HepG2 (cell line): ENCODE measurements around the gene AZU1. TPM values are rescaled to one million over a fixed set of nuclear protein-coding genes. Genes with fewer than 3 reads are reported as not detected.
A peak's percentile ranks its signal among the peaks of the same experiment; 100 is the strongest.

Experiments used
- CBX2 ChIP-seq, 2 experiments: fragments of 200-600 bp in 1 of 2; sonication (generic); formaldehyde crosslinking in 1 of 2; IDR thresholded peaks; 2 replicates each; pipeline versions ENCODE4 v1.7.0 to v1.8.1; 2018 to 2022; ENCODE audit warnings: low read depth in 2 of 2, low read length in 1 of 2, mild to moderate bottlenecking in 1 of 2, missing genetic modification reagents in 1 of 2
- EHMT2 ChIP-seq: fragments of 200-600 bp; sonication (generic); IDR thresholded peaks from 2 replicates; pipeline ENCODE4 v1.7.0; 2017; ENCODE audit warnings: antibody characterized with exemption, low read depth, low read length, borderline replicate concordance
- GATA4 ChIP-seq: sonication (generic); IDR thresholded peaks from 2 replicates; pipeline ENCODE4 v1.6.1; 2016; ENCODE audit warnings: antibody characterized with exemption, low read depth, borderline replicate concordance
- GATAD2A ChIP-seq: IDR thresholded peaks from 2 replicates; pipeline ENCODE4 v1.6.1; 2016
- HNF1B ChIP-seq: sonication (generic); formaldehyde crosslinking; IDR thresholded peaks from 2 replicates; pipeline ENCODE4 v1.5.1; 2020; ENCODE audit warnings: mild to moderate bottlenecking, moderate library complexity, missing genetic modification reagents
- ISX ChIP-seq: sonication (generic); formaldehyde crosslinking; conservative IDR thresholded peaks from 2 replicates; pipeline ENCODE4 v1.5.0; 2020; ENCODE audit warnings: missing genetic modification reagents
- MAFG ChIP-seq: sonication (generic); formaldehyde crosslinking; IDR thresholded peaks from 2 replicates; pipeline ENCODE4 v1.5.1; 2020; ENCODE audit warnings: mild to moderate bottlenecking, missing genetic modification reagents
- MIER3 ChIP-seq: IDR thresholded peaks from 2 replicates; pipeline ENCODE4 v1.6.1; 2016; ENCODE audit warnings: missing compliant biosample characterization, borderline replicate concordance
- MLLT10 ChIP-seq: sonication (generic); formaldehyde crosslinking; IDR thresholded peaks from 2 replicates; pipeline ENCODE4 v1.4.0; 2020; ENCODE audit warnings: missing genetic modification reagents
- MTA1 ChIP-seq: sonication (generic); formaldehyde crosslinking; IDR thresholded peaks from 2 replicates; pipeline ENCODE4 v1.4.0; 2020; ENCODE audit warnings: missing genetic modification reagents, mild to moderate bottlenecking, borderline replicate concordance
- NCOA5 ChIP-seq: sonication (generic); formaldehyde crosslinking; IDR thresholded peaks from 2 replicates; pipeline ENCODE4 v1.4.0; 2020; ENCODE audit warnings: missing genetic modification reagents
- SMAD3 ChIP-seq: sonication (generic); formaldehyde crosslinking; IDR thresholded peaks from 2 replicates; pipeline ENCODE4 v1.4.0; 2020; ENCODE audit warnings: missing genetic modification reagents
- TARDBP ChIP-seq: sonication (generic); formaldehyde crosslinking; IDR thresholded peaks from 2 replicates; pipeline ENCODE4 v1.8.0; 2022; ENCODE audit warnings: mild to moderate bottlenecking, missing genetic modification reagents
- ZBTB37 ChIP-seq: sonication (generic); formaldehyde crosslinking; IDR thresholded peaks from 2 replicates; pipeline ENCODE4 v1.4.0; 2020; ENCODE audit warnings: mild to moderate bottlenecking, missing genetic modification reagents
- ZFP1 ChIP-seq: IDR thresholded peaks from 2 replicates; pipeline ENCODE4 v1.6.1; 2016
- ZIK1 ChIP-seq: sonication (generic); formaldehyde crosslinking; IDR thresholded peaks from 2 replicates; pipeline ENCODE4 v1.5.0; 2020; ENCODE audit warnings: mild to moderate bottlenecking, low read depth, missing genetic modification reagents, borderline replicate concordance
- ZNF10 ChIP-seq: sonication (generic); formaldehyde crosslinking; IDR thresholded peaks from 2 replicates; pipeline ENCODE4 v1.4.0; 2020; ENCODE audit warnings: mild to moderate bottlenecking, low read depth, missing genetic modification reagents, borderline replicate concordance
- ZNF101 ChIP-seq: sonication (generic); formaldehyde crosslinking; IDR thresholded peaks from 2 replicates; pipeline ENCODE4 v1.4.0; 2020; ENCODE audit warnings: mild to moderate bottlenecking, low read depth, missing genetic modification reagents, borderline replicate concordance
- ZNF335 ChIP-seq: sonication (generic); formaldehyde crosslinking; IDR thresholded peaks from 2 replicates; pipeline ENCODE4 v1.4.0; 2020; ENCODE audit warnings: missing genetic modification reagents
- ZNF530 ChIP-seq: sonication (generic); formaldehyde crosslinking; IDR thresholded peaks from 2 replicates; pipeline ENCODE4 v1.5.0; 2020; ENCODE audit warnings: low read depth, mild to moderate bottlenecking, missing genetic modification reagents
- ZNF607 ChIP-seq: sonication (generic); formaldehyde crosslinking; IDR thresholded peaks from 2 replicates; pipeline ENCODE4 v1.5.1; 2020; ENCODE audit warnings: missing genetic modification reagents, mild to moderate bottlenecking, borderline replicate concordance
- ZNF629 ChIP-seq: sonication (generic); formaldehyde crosslinking; conservative IDR thresholded peaks from 2 replicates; pipeline ENCODE4 v1.5.0; 2020; ENCODE audit warnings: missing genetic modification reagents
- ZNF737 ChIP-seq: sonication (generic); formaldehyde crosslinking; IDR thresholded peaks from 2 replicates; pipeline ENCODE4 v1.5.0; 2020; ENCODE audit warnings: missing genetic modification reagents, mild to moderate bottlenecking, borderline replicate concordance
- polyA plus RNA-seq, 8 experiments: library from polyadenylated mRNA; depleted of rRNA in 3 of 8; stranded (reverse) in 7 of 8; unstranded in 1 of 8; fragments of >200 nt; fragmentation: Illumina TruSeq in 4 of 8; extraction: Trizol in 4 of 8; gene quantifications; 2 replicates each; pipeline versions ENCODE4 v1.2.1 to v1.2.3, GENCODE V29; 2011 to 2016; ENCODE audit warnings: low read depth in 4 of 8, missing spikeins in 1 of 8, mixed read lengths in 1 of 8; ENCODE audit not compliant: insufficient read depth in 1 of 8
- total RNA-seq, 5 experiments: library from RNA; depleted of rRNA; stranded (reverse); fragments of >200 nt; fragmentation: Illumina TruSeq; extraction: Trizol; gene quantifications; 2 replicates each; pipeline ENCODE4 v1.2.3, GENCODE V29; 2016; ENCODE audit warnings: low read depth in 1 of 5
- TF ChIP-seq, protein P1 (sequence below): sonication (generic); formaldehyde crosslinking; IDR thresholded peaks from 2 replicates; pipeline ENCODE4 v1.8.0; 2022; ENCODE audit warnings: missing genetic modification reagents, mild to moderate bottlenecking, inconsistent platforms, borderline replicate concordance
- TF ChIP-seq, protein P2 (sequence below): sonication (generic); formaldehyde crosslinking; IDR thresholded peaks from 2 replicates; pipeline ENCODE4 v1.5.1; 2020; ENCODE audit warnings: missing genetic modification reagents, mild to moderate bottlenecking, borderline replicate concordance

Gene AZU1
- total and polyA plus RNA-seq, 2 of the 13 experiments (the other 11 are each of a cell fraction or from before 2014, with no cell fraction given) = not detected

DNA sequence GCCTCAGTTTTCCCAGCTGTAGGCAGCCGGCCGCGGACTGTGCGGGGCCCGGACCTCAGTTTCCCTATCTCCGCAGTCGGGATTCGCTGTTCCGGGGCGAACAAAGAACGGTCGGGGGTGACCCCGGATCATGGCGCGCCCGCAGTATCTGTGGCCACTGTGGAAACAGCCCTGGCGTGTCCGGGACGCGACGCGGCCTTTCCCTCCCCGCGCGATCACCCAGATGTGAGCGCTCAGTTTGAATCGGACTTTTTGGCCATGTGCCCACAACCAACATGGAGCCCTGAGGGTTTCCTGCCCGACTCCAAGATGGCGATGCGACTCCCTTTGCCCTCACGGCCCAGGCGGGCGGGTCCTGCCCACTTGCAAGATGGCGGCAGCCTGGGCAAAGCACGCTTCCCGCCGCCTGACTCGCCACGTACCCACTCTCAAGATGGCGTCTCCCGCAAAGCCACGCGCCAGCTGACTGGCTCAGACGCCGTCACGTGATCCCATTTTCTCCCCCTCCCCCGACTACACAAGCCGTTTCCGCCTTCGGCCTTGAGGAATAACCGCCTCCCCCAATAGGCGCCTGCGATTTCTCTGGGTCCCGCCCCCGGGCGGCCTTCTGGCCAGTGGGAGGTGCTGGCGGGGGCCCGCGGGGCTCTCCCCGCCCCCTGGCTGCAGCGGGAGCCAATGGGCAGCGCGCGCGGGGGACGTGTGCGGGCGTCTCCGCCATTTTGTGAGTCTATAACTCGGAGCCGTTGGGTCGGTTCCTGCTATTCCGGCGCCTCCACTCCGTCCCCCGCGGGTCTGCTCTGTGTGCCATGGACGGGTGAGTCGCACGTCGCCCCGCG, 30.7 kb upstream of the AZU1 start, which contains the start of gene PTBP1 (continued):
- TF ChIP-seq MTA1 (no peak), MAFG (CRISPR knock-in tag) (no peak), ZNF629 (CRISPR knock-in tag) (peak; percentile 57), SMAD3 (peak; percentile 83; the same call in 1 of the 2 replicates), ZNF737 (no peak), ZFP1 (CRISPR knock-in tag) (peak; percentile 56; the same call in 1 of the 2 replicates), GATA4 (no peak), ZNF607 (CRISPR knock-in tag) (no peak; the same call in 1 of the 2 replicates), HNF1B (no peak; the same call in 1 of the 2 replicates), ZBTB37 (CRISPR knock-in tag) (no peak), ZNF101 (CRISPR knock-in tag) (no peak), ZIK1 (CRISPR knock-in tag) (peak; percentile 33; the same call in 1 of the 2 replicates), TARDBP (CRISPR knock-in tag) (peak; percentile 95), MIER3 (CRISPR knock-in tag) (peak; percentile 88; the same call in 1 of the 2 replicates), ZNF335 (CRISPR knock-in tag) (peak; percentile 88), ISX (CRISPR knock-in tag) (no peak), GATAD2A (peak; percentile 54), ZNF10 (no peak), MLLT10 (CRISPR knock-in tag) (no peak), NCOA5 (CRISPR knock-in tag) (no peak), ZNF530 (CRISPR knock-in tag) (no peak), CBX2 (IDR thresholded peaks at IDR 0.05; ENCODE audit: low read depth, low read length) (no peak), CBX2 (CRISPR knock-in tag; IDR thresholded peaks at IDR 0.05; ENCODE audit: low read depth) (no peak), EHMT2 (no peak)
- TF ChIP-seq, protein P1, sequence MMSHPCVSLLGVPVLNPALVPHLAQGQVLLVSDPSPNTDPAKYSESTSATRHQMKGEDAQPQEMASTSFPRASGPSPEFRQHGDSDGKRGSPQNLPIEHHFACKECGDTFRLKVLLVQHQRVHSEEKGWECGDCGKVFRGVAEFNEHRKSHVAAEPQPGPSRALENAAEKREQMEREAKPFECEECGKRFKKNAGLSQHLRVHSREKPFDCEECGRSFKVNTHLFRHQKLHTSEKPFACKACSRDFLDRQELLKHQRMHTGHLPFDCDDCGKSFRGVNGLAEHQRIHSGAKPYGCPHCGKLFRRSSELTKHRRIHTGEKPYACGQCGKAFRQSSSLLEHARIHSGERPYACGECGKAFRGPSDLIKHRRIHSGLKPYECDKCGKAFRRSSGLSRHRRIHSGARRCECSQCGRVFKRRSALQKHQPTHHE (CRISPR knock-in tag) = peak; percentile 85; the same call in 1 of the 2 replicates
- TF ChIP-seq, protein P2, sequence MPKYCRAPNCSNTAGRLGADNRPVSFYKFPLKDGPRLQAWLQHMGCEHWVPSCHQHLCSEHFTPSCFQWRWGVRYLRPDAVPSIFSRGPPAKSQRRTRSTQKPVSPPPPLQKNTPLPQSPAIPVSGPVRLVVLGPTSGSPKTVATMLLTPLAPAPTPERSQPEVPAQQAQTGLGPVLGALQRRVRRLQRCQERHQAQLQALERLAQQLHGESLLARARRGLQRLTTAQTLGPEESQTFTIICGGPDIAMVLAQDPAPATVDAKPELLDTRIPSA (CRISPR knock-in tag) = no peak
